WTC11 (cell line): ENCODE data around the gene ACCSL. TPM values are rescaled to one million over a fixed set of nuclear protein-coding genes. Genes with fewer than 3 reads are reported as not detected.

Source experiments
- ATAC-seq: fragments of 200-7000 bp; cut with Tn5 transposase; 2 replicates; pipeline ENCODE4 v1.10.0; 2021; ENCODE audit warnings: mild to moderate bottlenecking, moderate library complexity
- CTCF ChIA-PET: fragments of 300-600 bp; sonication (Branson Sonifier 250); formaldehyde crosslinking; loops from one replicate; lab custom pipeline; 2021; ENCODE audit warnings: antibody characterized with exemption; lab: Charles Lee
- POLR2A ChIA-PET: fragments of 350-600 bp; sonication (Branson Sonifier 250); formaldehyde crosslinking; loops from one replicate; lab custom pipeline; 2021; ENCODE audit warnings: antibody characterized with exemption; lab: Charles Lee
- DNase-seq: peaks from one replicate; pipeline ENCODE4 v3.0.0; 2021; ENCODE audit warnings: low spot score
- H3K27ac Mint-ChIP-seq: 2 replicates; pipeline ENCODE4 v1.8.0; 2021; ENCODE audit warnings: mixed read lengths
- H3K27me3 Mint-ChIP-seq: 2 replicates; pipeline ENCODE4 v1.8.0; 2021; ENCODE audit warnings: low read depth, mild to moderate bottlenecking, moderate library complexity, mixed read lengths
- H3K36me3 Mint-ChIP-seq: 2 replicates; pipeline ENCODE4 v1.8.0; 2021; ENCODE audit warnings: mixed read lengths
- H3K4me1 Mint-ChIP-seq: 2 replicates; pipeline ENCODE4 v1.8.0; 2022; ENCODE audit warnings: mixed read lengths
- H3K4me3 Mint-ChIP-seq: 2 replicates; pipeline ENCODE4 v1.8.0; 2021; ENCODE audit warnings: mild to moderate bottlenecking, moderate library complexity, mixed read lengths
- H3K9me3 Mint-ChIP-seq: 2 replicates; pipeline ENCODE4 v1.8.0; 2021; ENCODE audit warnings: mixed read lengths
- ATF1 ChIP-seq: sonication (generic); formaldehyde crosslinking; IDR thresholded peaks from 2 replicates; pipeline ENCODE4 v1.8.1; 2023; ENCODE audit warnings: mild to moderate bottlenecking, moderate library complexity, missing genetic modification reagents
- ELF4 ChIP-seq: sonication (generic); formaldehyde crosslinking; IDR thresholded peaks from 2 replicates; pipeline ENCODE4 v1.8.1; 2022; ENCODE audit warnings: low read depth, mild to moderate bottlenecking, moderate library complexity, missing genetic modification reagents
- EMX1 ChIP-seq: fragments of 250-450 bp; sonication (Bioruptor Pico); IDR thresholded peaks from 2 replicates; pipeline ENCODE4 v1.8.0; 2021; ENCODE audit warnings: mild to moderate bottlenecking
- ETV6 ChIP-seq: sonication (generic); formaldehyde crosslinking; IDR thresholded peaks from 2 replicates; pipeline ENCODE4 v1.8.1; 2022; ENCODE audit warnings: mild to moderate bottlenecking, missing genetic modification reagents
- FOXP1 ChIP-seq: sonication (generic); formaldehyde crosslinking; IDR thresholded peaks from 2 replicates; pipeline ENCODE4 v1.8.0; 2022; ENCODE audit warnings: missing genetic modification reagents, mild to moderate bottlenecking, moderate library complexity, borderline replicate concordance
- HMGA2 ChIP-seq: fragments of 250-450 bp; sonication (Bioruptor Pico); IDR thresholded peaks from 2 replicates; pipeline ENCODE4 v1.4.0; 2021; ENCODE audit warnings: mild to moderate bottlenecking, moderate library complexity
- JUN ChIP-seq: sonication (generic); formaldehyde crosslinking; IDR thresholded peaks from 2 replicates; pipeline ENCODE4 v1.8.0; 2023; ENCODE audit warnings: mild to moderate bottlenecking, missing genetic modification reagents
- MXD4 ChIP-seq: fragments of 250-450 bp; sonication (Bioruptor Pico); IDR thresholded peaks from 2 replicates; pipeline ENCODE4 v1.8.0; 2021; ENCODE audit warnings: mild to moderate bottlenecking, moderate library complexity, borderline replicate concordance
- PRRX2 ChIP-seq: fragments of 250-450 bp; sonication (Bioruptor Pico); IDR thresholded peaks from 2 replicates; pipeline ENCODE4 v1.8.0; 2021; ENCODE audit warnings: mild to moderate bottlenecking
- RELA ChIP-seq: sonication (generic); formaldehyde crosslinking; IDR thresholded peaks from 2 replicates; pipeline ENCODE4 v1.8.1; 2022; ENCODE audit warnings: missing genetic modification reagents, mild to moderate bottlenecking, borderline replicate concordance
- ZNF138 ChIP-seq: sonication (generic); formaldehyde crosslinking; conservative IDR thresholded peaks from 2 replicates; pipeline ENCODE4 v1.8.1; 2022; ENCODE audit warnings: mild to moderate bottlenecking, moderate library complexity, missing genetic modification reagents
- ZNF263 ChIP-seq: sonication (generic); formaldehyde crosslinking; IDR thresholded peaks from 2 replicates; pipeline ENCODE4 v1.8.1; 2022; ENCODE audit warnings: low read depth, mild to moderate bottlenecking, moderate library complexity, missing genetic modification reagents
- ZNF396 ChIP-seq: fragments of 250-450 bp; sonication (Bioruptor Pico); IDR thresholded peaks from 2 replicates; pipeline ENCODE4 v1.8.0; 2021; ENCODE audit warnings: mild to moderate bottlenecking, moderate library complexity, borderline replicate concordance
- total RNA-seq: library from RNA; stranded (reverse); gene quantifications from 3 replicates; pipeline ENCODE4 v1.2.3, GENCODE V29; 2021
- TF ChIP-seq, protein P1 (sequence below): sonication (generic); formaldehyde crosslinking; IDR thresholded peaks from 2 replicates; pipeline ENCODE4 v1.8.0; 2023; ENCODE audit warnings: missing genetic modification reagents, mild to moderate bottlenecking, borderline replicate concordance
- TF ChIP-seq, protein P2 (sequence below): sonication (generic); formaldehyde crosslinking; IDR thresholded peaks from 2 replicates; pipeline ENCODE4 v1.8.1; 2023; ENCODE audit warnings: mild to moderate bottlenecking, missing genetic modification reagents, moderate library complexity
- TF ChIP-seq, protein P3 (sequence below): sonication (generic); formaldehyde crosslinking; IDR thresholded peaks from 2 replicates; pipeline ENCODE4 v1.8.1; 2022; ENCODE audit warnings: missing genetic modification reagents, borderline replicate concordance
- TF ChIP-seq, protein P4 (sequence below): sonication (generic); formaldehyde crosslinking; IDR thresholded peaks from 2 replicates; pipeline ENCODE4 v1.8.0; 2022; ENCODE audit warnings: mild to moderate bottlenecking, missing genetic modification reagents
- TF ChIP-seq, protein P5 (sequence below): sonication (generic); formaldehyde crosslinking; IDR thresholded peaks from 2 replicates; pipeline ENCODE4 v1.8.1; 2023; ENCODE audit warnings: mild to moderate bottlenecking, moderate library complexity, missing genetic modification reagents
- TF ChIP-seq, protein P6 (sequence below): fragments of 250-450 bp; sonication (Bioruptor Pico); IDR thresholded peaks from 2 replicates; pipeline ENCODE4 v1.9.0; 2021; ENCODE audit warnings: mild to moderate bottlenecking, borderline replicate concordance

ACCSL gene
- total RNA-seq, 1 experiment from 2014 or later, result not detected

DNA sequence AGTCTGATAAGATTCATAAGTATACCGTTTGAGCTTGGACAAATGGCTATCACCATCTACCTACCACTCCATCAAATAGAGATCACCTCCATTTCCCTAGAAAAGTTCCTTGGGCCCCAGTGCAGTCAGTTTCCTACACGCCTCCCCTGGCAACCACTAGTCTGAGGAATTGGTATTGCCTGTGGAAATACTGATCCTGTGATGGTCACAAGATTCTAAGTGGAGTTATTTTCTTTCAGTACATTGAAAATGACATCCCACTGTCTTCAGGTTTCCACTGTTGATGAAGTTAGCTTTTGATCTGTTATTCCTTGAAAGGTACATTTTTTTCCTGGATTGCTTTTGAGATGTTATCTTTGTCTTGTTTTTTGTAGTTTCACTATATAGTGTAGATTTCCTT, 4.6 kb upstream of the ACCSL start (continued):
- TF ChIP-seq, protein P1, sequence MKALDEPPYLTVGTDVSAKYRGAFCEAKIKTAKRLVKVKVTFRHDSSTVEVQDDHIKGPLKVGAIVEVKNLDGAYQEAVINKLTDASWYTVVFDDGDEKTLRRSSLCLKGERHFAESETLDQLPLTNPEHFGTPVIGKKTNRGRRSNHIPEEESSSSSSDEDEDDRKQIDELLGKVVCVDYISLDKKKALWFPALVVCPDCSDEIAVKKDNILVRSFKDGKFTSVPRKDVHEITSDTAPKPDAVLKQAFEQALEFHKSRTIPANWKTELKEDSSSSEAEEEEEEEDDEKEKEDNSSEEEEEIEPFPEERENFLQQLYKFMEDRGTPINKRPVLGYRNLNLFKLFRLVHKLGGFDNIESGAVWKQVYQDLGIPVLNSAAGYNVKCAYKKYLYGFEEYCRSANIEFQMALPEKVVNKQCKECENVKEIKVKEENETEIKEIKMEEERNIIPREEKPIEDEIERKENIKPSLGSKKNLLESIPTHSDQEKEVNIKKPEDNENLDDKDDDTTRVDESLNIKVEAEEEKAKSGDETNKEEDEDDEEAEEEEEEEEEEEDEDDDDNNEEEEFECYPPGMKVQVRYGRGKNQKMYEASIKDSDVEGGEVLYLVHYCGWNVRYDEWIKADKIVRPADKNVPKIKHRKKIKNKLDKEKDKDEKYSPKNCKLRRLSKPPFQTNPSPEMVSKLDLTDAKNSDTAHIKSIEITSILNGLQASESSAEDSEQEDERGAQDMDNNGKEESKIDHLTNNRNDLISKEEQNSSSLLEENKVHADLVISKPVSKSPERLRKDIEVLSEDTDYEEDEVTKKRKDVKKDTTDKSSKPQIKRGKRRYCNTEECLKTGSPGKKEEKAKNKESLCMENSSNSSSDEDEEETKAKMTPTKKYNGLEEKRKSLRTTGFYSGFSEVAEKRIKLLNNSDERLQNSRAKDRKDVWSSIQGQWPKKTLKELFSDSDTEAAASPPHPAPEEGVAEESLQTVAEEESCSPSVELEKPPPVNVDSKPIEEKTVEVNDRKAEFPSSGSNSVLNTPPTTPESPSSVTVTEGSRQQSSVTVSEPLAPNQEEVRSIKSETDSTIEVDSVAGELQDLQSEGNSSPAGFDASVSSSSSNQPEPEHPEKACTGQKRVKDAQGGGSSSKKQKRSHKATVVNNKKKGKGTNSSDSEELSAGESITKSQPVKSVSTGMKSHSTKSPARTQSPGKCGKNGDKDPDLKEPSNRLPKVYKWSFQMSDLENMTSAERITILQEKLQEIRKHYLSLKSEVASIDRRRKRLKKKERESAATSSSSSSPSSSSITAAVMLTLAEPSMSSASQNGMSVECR, result no peak
- TF ChIP-seq, protein P2, sequence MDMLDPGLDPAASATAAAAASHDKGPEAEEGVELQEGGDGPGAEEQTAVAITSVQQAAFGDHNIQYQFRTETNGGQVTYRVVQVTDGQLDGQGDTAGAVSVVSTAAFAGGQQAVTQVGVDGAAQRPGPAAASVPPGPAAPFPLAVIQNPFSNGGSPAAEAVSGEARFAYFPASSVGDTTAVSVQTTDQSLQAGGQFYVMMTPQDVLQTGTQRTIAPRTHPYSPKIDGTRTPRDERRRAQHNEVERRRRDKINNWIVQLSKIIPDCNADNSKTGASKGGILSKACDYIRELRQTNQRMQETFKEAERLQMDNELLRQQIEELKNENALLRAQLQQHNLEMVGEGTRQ, result no peak
- TF ChIP-seq, all 79 proteins: peak for 0

DNA sequence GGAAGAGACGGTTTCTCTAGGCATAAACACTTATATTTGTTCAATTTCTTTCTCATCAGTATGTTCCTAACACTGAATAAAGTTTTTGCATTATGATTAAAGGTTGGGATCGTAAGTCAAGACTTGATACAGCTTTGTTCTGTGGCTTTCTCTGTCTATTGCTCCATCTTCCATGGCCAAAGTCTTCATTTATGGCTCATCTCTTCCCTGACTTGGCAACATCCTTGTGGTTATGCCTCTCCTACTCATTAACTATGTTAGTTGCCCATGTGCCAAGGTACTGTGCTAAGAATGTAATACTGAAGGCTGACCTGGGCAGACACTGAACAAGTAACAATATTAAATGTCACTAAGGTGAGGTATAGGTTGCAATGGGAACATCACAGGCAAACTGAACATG, 1.6 kb upstream of the ACCSL start:
- ChIA-PET POLR2A (interaction anchor here (0.6 kb wide), 1 partner anchor 869 kb away, joined by 3 read pairs; no protein-coding TSS in a partner anchor), CTCF (no interaction called here)
- peaks cover 2% of the 10 kb centered on the region for H3K27me3 Mint-ChIP-seq
- no peak overlapping the region for H3K27ac Mint-ChIP-seq
- peaks cover 2% of the 10 kb centered on the region; the same call in 1 of the 2 replicates for H3K36me3 Mint-ChIP-seq
- H3K4me1 Mint-ChIP-seq, result no peaks in the 10 kb centered on the region
- H3K9me3 Mint-ChIP-seq, result peaks cover 5% of the 10 kb centered on the region
- DNase-seq (no peak), ATAC-seq (no peak)
- H3K4me3 Mint-ChIP-seq, result no peak overlapping the region
- TF ChIP-seq ZNF138 (CRISPR knock-in tag) (no peak), ZNF263 (CRISPR knock-in tag) (no peak), EMX1 (CRISPR knock-in tag) (no peak), ZNF396 (CRISPR knock-in tag) (no peak), ATF1 (CRISPR knock-in tag) (no peak), ELF4 (CRISPR knock-in tag) (no peak)
- TF ChIP-seq, protein P3, sequence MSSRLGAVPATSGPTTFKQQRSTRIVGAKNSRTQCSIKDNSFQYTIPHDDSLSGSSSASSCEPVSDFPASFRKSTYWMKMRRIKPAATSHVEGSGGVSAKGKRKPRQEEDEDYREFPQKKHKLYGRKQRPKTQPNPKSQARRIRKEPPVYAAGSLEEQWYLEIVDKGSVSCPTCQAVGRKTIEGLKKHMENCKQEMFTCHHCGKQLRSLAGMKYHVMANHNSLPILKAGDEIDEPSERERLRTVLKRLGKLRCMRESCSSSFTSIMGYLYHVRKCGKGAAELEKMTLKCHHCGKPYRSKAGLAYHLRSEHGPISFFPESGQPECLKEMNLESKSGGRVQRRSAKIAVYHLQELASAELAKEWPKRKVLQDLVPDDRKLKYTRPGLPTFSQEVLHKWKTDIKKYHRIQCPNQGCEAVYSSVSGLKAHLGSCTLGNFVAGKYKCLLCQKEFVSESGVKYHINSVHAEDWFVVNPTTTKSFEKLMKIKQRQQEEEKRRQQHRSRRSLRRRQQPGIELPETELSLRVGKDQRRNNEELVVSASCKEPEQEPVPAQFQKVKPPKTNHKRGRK, result no peak
- TF ChIP-seq, protein P4, sequence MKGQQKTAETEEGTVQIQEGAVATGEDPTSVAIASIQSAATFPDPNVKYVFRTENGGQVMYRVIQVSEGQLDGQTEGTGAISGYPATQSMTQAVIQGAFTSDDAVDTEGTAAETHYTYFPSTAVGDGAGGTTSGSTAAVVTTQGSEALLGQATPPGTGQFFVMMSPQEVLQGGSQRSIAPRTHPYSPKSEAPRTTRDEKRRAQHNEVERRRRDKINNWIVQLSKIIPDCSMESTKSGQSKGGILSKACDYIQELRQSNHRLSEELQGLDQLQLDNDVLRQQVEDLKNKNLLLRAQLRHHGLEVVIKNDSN (CRISPR knock-in tag), result no peak

DNA sequence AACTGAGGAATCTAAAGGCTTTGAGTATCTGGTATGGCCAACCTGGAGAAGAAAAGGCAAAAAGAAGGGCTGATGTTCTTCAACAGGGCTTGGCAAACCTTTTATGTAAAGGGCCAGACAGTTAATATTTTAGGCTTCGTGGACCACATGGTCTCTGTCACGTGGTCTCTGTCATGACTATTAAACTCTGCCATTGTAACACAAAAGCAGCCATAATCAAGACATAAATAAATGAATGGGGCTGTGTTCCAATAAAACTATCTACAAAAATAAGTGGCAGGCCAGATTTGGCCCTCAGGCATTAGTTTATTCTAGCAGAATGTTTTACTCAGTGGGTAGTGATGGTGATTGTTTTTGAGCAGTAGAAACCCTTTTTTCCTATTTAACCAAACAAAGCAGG, 483 bp upstream of the ACCSL start:
- Mint-ChIP-seq H3K27ac (no peak overlapping the region), H3K36me3 (no peaks in the 10 kb centered on the region), H3K27me3 (no peaks in the 10 kb centered on the region; the same call in none of the 2 replicates), H3K4me1 (no peaks in the 10 kb centered on the region), H3K9me3 (no peaks in the 10 kb centered on the region), H3K4me3 (no peak overlapping the region)
- DNase-seq (no peak), ATAC-seq (no peak)
- CTCF ChIA-PET, result no interaction called here
- POLR2A ChIA-PET, result no interaction called here
- TF ChIP-seq ETV6 (CRISPR knock-in tag), result no peak
- TF ChIP-seq RELA, result no peak
- no peak for TF ChIP-seq FOXP1
- TF ChIP-seq PRRX2 (CRISPR knock-in tag), result no peak
- TF ChIP-seq, protein P5, sequence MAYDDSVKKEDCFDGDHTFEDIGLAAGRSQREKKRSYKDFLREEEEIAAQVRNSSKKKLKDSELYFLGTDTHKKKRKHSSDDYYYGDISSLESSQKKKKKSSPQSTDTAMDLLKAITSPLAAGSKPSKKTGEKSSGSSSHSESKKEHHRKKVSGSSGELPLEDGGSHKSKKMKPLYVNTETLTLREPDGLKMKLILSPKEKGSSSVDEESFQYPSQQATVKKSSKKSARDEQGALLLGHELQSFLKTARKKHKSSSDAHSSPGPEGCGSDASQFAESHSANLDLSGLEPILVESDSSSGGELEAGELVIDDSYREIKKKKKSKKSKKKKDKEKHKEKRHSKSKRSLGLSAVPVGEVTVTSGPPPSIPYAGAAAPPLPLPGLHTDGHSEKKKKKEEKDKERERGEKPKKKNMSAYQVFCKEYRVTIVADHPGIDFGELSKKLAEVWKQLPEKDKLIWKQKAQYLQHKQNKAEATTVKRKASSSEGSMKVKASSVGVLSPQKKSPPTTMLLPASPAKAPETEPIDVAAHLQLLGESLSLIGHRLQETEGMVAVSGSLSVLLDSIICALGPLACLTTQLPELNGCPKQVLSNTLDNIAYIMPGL (CRISPR knock-in tag), result no peak
- TF ChIP-seq, protein P2, result no peak
- TF ChIP-seq ZNF138 (CRISPR knock-in tag), result no peak
- no peak for TF ChIP-seq ATF1 (CRISPR knock-in tag)
- TF ChIP-seq, protein P6, sequence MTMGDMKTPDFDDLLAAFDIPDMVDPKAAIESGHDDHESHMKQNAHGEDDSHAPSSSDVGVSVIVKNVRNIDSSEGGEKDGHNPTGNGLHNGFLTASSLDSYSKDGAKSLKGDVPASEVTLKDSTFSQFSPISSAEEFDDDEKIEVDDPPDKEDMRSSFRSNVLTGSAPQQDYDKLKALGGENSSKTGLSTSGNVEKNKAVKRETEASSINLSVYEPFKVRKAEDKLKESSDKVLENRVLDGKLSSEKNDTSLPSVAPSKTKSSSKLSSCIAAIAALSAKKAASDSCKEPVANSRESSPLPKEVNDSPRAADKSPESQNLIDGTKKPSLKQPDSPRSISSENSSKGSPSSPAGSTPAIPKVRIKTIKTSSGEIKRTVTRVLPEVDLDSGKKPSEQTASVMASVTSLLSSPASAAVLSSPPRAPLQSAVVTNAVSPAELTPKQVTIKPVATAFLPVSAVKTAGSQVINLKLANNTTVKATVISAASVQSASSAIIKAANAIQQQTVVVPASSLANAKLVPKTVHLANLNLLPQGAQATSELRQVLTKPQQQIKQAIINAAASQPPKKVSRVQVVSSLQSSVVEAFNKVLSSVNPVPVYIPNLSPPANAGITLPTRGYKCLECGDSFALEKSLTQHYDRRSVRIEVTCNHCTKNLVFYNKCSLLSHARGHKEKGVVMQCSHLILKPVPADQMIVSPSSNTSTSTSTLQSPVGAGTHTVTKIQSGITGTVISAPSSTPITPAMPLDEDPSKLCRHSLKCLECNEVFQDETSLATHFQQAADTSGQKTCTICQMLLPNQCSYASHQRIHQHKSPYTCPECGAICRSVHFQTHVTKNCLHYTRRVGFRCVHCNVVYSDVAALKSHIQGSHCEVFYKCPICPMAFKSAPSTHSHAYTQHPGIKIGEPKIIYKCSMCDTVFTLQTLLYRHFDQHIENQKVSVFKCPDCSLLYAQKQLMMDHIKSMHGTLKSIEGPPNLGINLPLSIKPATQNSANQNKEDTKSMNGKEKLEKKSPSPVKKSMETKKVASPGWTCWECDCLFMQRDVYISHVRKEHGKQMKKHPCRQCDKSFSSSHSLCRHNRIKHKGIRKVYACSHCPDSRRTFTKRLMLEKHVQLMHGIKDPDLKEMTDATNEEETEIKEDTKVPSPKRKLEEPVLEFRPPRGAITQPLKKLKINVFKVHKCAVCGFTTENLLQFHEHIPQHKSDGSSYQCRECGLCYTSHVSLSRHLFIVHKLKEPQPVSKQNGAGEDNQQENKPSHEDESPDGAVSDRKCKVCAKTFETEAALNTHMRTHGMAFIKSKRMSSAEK (CRISPR knock-in tag), result no peak
- TF ChIP-seq MXD4, result no peak
- TF ChIP-seq HMGA2 (CRISPR knock-in tag), result no peak
- TF ChIP-seq JUN, result no peak
